HG03520 (cell line): Measurements from ENCODE around the gene NPIPB6.

Source experiments
- ATAC-seq: cut with Tn5 transposase; IDR thresholded peaks from one replicate; pipeline ENCODE4 v1.9.1; 2021; ENCODE audit warnings: mild to moderate bottlenecking, moderate library complexity; ENCODE audit not compliant: unreplicated experiment

The NPIPB6 gene

DNA sequence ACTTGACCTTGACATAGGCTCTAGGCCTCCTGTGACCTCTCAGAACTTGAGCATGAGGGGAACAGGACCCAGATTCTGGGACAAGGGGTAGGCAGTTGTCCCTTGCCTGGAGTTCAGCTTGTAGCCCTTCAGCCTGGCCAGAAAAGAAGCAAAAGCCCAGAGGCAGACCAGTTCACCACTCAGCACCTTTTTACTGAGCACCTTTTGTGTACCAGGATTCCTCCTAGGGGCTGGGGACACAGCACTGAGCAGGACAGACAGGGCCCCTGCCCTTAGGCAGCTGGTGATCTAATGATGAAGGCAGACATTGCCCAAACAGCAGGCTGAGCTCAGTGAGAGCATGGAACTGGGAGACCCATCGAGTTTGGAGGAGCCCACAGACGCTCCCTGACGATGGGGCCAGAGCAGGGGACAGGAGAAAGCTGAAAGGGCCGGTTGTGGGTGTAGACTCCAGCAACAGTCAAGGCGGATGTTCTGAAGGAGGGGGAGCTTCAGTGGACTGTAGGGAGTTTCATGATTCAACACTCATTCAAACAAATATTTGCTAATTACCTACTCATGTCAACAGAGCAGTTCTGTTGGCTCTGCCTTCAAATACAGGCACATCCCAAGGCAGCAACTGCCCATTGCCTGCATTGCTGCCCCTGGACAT, 38.9 kb downstream of the NPIPB6 start:
- no peak for ATAC-seq

- ATAC-seq: no peak
These were observed 41.5 kb downstream of the NPIPB6 start for GRCh38 chr16:28321700-28322411.

GRCh38 chr16:28320741-28321140, 42.6 kb downstream of the NPIPB6 start:
- ATAC-seq: no peak

DNA sequence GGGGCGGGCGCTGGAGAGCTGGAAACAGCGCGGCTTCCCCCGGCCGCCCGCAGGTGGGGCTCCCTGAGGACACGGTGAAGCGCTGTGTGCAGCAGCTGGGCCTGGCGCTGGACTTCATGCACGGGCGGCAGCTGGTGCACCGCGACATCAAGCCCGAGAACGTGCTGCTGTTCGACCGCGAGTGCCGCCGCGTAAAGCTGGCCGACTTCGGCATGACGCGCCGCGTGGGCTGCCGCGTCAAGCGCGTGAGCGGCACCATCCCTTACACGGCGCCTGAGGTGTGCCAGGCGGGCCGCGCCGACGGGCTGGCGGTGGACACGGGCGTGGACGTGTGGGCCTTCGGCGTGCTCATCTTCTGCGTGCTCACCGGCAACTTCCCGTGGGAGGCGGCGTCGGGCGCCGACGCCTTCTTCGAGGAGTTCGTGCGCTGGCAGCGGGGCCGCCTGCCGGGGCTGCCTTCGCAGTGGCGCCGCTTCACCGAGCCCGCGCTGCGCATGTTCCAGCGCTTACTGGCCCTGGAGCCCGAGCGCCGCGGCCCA, 43.2 kb downstream of the NPIPB6 start:
- no peak for ATAC-seq

GRCh38 chr16:28319476-28320022, 43.8 kb downstream of the NPIPB6 start:
- ATAC-seq: no peak

- no peak for ATAC-seq
These were observed 45.1 kb downstream of the NPIPB6 start for GRCh38 chr16:28318042-28318744.

DNA sequence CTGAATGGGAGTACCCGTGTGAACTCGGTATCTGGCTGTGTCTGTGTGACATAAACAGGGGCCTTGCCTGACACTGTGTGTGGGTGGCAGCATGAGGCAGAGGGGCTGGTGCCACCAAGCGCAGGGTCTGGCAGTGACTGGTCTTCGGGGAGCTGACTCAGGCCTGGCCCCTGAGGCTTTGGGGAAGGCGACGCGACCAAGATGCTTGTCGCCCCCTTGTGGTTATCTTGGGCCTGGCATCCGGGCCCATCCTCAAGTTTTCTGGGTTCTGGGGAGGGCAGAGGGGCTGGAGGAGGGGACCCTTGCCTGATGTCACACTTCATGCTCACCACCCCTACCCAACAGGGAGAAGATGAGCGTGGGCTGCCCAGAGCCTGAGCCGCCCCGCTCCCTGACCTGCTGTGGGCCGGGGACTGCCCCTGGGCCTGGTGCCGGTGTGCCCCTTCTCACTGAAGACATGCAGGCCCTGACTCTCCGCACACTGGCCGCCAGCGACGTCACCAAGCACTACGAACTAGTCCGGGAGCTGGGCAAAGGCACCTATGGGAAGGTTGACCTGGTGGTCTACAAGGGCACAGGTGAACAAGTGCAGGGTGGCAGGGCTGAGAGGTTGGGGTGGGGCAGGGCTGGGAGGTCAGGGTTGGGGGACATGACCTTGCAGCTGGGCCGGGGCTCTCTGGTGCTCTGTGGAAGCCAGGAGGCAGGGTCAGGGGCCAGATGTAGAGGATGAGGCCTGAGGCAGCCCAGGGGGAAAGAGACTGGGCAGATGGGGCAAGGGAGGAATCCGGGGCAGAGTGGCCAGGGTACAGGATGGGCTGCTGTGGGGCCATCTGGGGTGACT, 46.0 kb downstream of the NPIPB6 start:
- no peak for ATAC-seq

DNA sequence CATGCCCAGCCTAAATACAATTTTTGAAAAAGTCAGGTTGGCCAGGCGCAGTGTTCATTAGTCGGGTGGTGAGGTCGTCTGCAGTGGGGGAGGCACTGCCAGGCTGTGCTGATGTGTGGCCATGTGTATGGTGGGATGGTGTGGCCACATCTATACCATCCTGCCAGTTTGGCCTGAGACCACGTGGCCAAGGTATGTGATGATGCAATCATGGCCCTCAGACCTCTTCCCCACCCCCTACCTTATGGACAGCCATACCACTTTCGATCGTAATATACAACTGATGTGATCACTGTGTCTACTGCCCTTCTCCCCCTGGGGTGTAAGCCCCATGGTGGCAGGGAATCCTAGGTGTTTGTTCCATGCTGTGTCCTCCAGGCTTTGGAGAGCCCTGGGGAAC, 47.3 kb downstream of the NPIPB6 start:
- no peak for ATAC-seq

DNA sequence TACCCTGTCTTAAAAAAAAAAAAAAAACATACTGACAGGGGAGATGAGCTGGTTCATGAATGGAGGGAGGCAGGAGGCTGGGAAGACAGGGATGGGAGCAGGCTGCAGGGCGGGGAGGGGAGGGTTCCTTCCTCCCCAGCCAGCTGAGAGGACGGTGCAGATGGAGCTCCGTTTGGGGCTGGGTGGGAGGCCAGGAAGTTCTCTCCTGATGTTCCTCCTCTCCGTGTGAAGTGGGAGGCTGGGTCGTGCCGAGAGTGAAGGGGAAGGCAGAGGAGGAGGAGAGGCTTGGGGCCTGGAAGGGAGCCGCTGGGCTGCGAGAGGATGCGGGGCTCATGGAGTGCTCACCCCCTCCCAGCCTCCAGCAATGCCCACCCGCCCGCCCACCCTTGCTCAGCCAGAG, 49.7 kb downstream of the NPIPB6 start:
- no peak for ATAC-seq

GRCh38 chr16:28312327-28312726, 51.0 kb downstream of the NPIPB6 start:
- no peak for ATAC-seq

DNA sequence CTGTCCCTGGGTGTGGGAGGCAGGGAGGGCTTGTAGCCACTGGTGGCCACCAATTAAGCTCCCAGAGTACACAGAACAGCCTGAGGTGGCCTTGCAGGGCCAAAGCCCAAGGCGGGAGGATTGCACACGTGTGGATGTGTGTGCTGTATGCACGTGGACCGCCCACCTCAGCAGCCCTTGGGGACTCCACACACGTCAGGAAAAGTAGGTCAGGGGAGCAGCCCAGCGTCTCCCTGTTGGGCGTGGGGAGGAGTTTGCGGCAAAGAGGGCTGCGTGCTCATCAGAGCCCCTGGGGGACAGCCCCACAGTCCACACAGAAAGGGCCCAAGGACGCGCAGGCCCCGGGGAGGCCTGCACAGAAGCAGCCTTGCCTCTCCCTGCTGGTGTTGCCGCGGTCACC, 51.4 kb downstream of the NPIPB6 start:
- ATAC-seq: no peak

DNA sequence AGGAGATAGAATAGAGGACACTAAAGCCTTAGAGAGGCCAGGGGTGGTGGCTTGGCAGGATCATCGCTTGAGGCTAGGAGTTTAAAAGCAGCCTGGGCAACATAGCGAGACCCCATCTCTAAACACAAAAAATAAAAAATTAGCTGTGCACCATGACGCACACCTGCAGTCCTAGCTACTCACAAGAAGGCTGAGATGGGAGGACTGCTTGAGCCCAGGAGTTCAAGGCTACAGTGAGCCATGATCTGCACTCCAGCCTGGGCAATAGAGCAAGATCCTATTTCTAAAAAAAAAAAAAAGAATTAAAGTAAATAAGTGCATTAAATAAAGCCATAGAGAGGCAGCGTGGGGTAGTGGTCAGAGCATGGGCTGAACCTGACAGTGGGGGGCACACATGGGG, 51.9 kb downstream of the NPIPB6 start:
- ATAC-seq: no peak

DNA sequence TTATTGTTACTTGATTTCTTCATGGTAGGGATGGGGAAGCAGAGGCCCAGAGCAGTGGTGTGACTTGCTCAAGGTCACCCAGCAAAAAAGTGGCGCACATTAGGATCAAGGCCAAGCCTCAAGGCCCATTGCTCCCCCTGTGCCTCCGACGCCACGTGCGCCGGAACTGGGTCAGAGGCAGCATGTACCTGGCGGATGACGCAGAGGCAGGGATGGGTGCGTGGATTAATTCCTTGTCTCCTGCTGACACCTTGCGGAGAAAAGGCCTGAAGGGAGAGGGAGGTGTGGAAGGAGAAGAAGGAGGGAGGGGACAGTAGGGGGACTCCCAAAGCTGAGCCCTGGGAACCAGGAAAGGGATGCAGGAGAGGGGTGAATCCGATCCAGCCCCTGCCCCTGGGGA, 52.5 kb downstream of the NPIPB6 start:
- no peak for ATAC-seq

DNA sequence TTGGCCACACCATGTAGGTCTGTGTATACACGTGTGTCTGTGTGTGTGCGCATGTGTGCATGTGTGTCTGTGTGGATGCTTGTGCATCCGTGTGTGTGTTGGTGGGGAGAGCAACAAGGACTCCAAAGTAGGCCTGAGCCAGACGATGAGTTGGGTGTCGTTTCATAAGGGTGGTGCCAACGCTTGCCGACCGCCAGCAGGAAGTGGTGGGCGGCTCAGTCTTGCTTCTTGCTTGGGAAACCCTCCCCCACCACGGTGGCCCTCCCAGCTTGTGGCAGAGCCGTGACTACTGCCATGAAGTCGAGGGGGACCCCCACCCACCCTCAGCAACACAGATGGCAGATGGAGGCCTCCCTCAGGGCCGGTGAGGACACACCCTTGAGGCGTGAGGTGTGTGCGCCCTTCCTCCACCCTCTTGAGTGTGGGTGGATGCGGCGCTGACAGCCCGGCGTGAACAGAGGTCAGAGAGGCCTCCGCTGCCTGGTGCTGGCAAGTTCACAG, 53.4 kb downstream of the NPIPB6 start:
- ATAC-seq: no peak

GRCh38 chr16:28308794-28309584, 54.3 kb downstream of the NPIPB6 start:
- no peak for ATAC-seq

DNA sequence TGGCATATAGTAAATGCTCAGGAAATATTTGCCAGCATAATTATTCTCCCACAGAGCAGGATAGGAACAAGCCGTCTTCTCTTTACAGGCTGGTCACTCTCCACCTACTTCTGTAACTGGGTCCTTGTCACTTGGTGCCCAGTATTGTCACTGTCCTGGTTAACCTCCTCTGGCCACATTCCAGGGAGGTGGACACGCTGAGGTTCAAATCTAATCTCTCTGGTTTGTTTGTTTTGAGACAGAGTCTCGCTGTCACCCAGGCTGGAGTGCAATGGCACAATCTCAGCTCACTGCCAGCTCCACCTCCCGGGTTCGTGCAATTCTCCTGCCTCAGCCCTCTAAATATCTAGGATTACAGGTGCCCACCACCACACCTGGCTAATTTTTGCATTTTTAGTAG, 55.4 kb downstream of the NPIPB6 start:
- ATAC-seq: no peak

- ATAC-seq: no peak
These were observed 59.1 kb downstream of the NPIPB6 start for GRCh38 chr16:28304214-28304613.

GRCh38 chr16:28303132-28303531, 60.2 kb downstream of the NPIPB6 start:
- no peak for ATAC-seq

GRCh38 chr16:28301620-28302019, 61.7 kb downstream of the NPIPB6 start:
- ATAC-seq: no peak

- ATAC-seq: no peak
These were observed 62.2 kb downstream of the NPIPB6 start for GRCh38 chr16:28301154-28301553.
